ENCODE results near the gene RPL3. TPM values are rescaled to one million over a fixed set of nuclear protein-coding genes. Genes with fewer than 3 reads are reported as not detected.

Gene RPL3
- total RNA-seq, 1 experiment from 2014 or later = 2,830 TPM

DNA sequence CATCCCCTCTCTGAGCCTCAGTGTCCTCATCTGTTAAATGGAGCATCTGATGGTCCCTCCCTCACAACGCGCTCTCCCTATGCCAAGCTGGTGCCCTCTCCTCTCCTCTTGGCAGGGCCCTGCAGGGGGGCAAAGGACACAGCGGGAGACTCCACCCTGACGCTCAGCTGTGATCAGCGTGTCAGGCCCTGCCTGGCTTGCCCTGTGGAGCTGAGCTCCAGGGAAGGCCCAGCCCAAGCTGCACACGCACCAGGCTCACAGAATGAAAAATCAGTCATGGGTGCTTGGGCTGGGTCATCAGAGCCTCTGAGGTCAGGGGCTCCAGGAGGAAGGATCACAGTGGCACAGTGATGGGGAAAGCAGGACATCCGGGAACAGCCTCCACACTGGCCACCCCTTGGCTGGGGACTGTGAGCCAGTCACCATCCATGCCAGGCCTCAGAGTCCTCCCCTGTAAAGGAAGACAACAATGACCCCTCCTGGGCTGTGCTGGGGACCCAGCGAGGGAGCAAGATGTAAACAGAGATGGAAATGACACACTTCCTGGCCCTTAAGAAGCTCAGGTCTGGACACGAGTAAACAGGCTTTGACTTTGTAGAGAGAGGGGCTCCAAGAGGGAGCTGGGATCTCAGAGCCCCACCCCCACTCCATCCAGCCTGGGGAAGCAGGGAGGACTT lies 36.6 kb downstream of the RPL3 start:
- Histone ChIP-seq H3K4me2 (ENCODE audit: insufficient read depth, insufficient read length, low read length) (no peak overlapping the region), H2BK5ac (ENCODE audit: insufficient read length, low read length) (no peak overlapping the region), H4K20me1 (ENCODE audit: control insufficient read depth, insufficient read depth, insufficient read length) (no peaks in the 10 kb centered on the region), H3T11ph (ENCODE audit: low read length) (no peak overlapping the region), H4K5ac (ENCODE audit: insufficient read length, low read depth, low read length) (no peak overlapping the region), H3K56ac (ENCODE audit: insufficient read length, low read depth, low read length) (no peak overlapping the region), H3K9ac (ENCODE audit: extremely low read depth, insufficient read length, low read length) (no peak overlapping the region), H2AFZ (ENCODE audit: low read length) (no peak overlapping the region), H3K27ac (ENCODE audit: insufficient read length, low read depth, low read length) (no peak overlapping the region), H3K79me2 (ENCODE audit: insufficient read depth, low read length) (no peaks in the 10 kb centered on the region), H3K79me1 (ENCODE audit: insufficient read depth, low read depth, low read length, poor library complexity, severe bottlenecking) (no peaks in the 10 kb centered on the region), H4K8ac (replicated peaks; ENCODE audit: insufficient read length, low read depth, low read length) (no peak overlapping the region), H3K23me2 (ENCODE audit: insufficient read length, low read depth, low read length, poor library complexity, severe bottlenecking) (no peaks in the 10 kb centered on the region), H3K23ac (ENCODE audit: insufficient read length, low read depth, low read length) (no peak overlapping the region), H2BK12ac (ENCODE audit: insufficient read length, low read depth, low read length) (no peak overlapping the region), H3K4ac (ENCODE audit: low read depth, low read length) (no peak overlapping the region), H4K91ac (ENCODE audit: insufficient read length, low read depth, low read length) (no peak overlapping the region), H2BK15ac (ENCODE audit: low read depth, low read length) (no peak overlapping the region), H3K4me1 (ENCODE audit: insufficient read depth, low read length) (peaks cover 4% of the 10 kb centered on the region; the same call in 1 of the 2 replicates), H3K9me3 (ENCODE audit: control insufficient read depth, low read depth, low read length) (no peaks in the 10 kb centered on the region), H2AK5ac (ENCODE audit: insufficient read length, low read length) (no peak overlapping the region), H2BK20ac (ENCODE audit: low read depth, low read length, poor library complexity, severe bottlenecking) (no peak overlapping the region), H3K14ac (ENCODE audit: insufficient read depth, low read length) (no peak overlapping the region), H2BK120ac (ENCODE audit: low read depth, low read length, poor library complexity, severe bottlenecking) (no peak overlapping the region), H3K18ac (ENCODE audit: insufficient read length, low read depth, low read length) (no peak overlapping the region), H3K27me3 (ENCODE audit: insufficient read depth, low read length) (no peaks in the 10 kb centered on the region)
- no peak for DNase-seq
- Mint-ChIP-seq H3K27ac (no peak overlapping the region), H3K4me3 (no peak overlapping the region), H3K9me3 (peaks cover 0 to 4% of the 10 kb centered on the region in 2 experiments; a peak in 2 of 5 replicates), H3K36me3 (ENCODE audit: insufficient read depth in 1 of 3, low read depth in 3 of 3) (no peaks in the 10 kb centered on the region), H3K27me3 (ENCODE audit: low read depth) (peaks cover 7% of the 10 kb centered on the region), H3K4me1 (peaks cover 19 to 24% of the 10 kb centered on the region in 2 experiments)
- TF ChIP-seq, protein P1, sequence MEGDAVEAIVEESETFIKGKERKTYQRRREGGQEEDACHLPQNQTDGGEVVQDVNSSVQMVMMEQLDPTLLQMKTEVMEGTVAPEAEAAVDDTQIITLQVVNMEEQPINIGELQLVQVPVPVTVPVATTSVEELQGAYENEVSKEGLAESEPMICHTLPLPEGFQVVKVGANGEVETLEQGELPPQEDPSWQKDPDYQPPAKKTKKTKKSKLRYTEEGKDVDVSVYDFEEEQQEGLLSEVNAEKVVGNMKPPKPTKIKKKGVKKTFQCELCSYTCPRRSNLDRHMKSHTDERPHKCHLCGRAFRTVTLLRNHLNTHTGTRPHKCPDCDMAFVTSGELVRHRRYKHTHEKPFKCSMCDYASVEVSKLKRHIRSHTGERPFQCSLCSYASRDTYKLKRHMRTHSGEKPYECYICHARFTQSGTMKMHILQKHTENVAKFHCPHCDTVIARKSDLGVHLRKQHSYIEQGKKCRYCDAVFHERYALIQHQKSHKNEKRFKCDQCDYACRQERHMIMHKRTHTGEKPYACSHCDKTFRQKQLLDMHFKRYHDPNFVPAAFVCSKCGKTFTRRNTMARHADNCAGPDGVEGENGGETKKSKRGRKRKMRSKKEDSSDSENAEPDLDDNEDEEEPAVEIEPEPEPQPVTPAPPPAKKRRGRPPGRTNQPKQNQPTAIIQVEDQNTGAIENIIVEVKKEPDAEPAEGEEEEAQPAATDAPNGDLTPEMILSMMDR (conservative IDR thresholded peaks at IDR 0.05) = no peak
- no CpG with 5 or more reads among the region's 9 CpGs for WGBS (ENCODE audit: extremely low coverage, insufficient read length, low lambda C conversion rate)
